PFSK-1 (cell line): ENCODE measurements around the gene NCOA3.

Source experiments
- FOXP2 ChIP-seq: optimal IDR thresholded peaks from 2 replicates; pipeline ENCODE3; 2011; ENCODE audit warnings: borderline replicate concordance, control low read depth, inconsistent platforms; ENCODE audit not compliant: insufficient read depth; ENCODE audit errors: extremely low read length, extremely low read depth
- POLR2AphosphoS5 ChIP-seq: IDR thresholded peaks from 2 replicates; pipeline ENCODE4 v1.6.1; 2012; ENCODE audit warnings: low read depth, mild to moderate bottlenecking, control low read depth, low read length, moderate library complexity
- SIN3A ChIP-seq: IDR thresholded peaks from 2 replicates; pipeline ENCODE4 v1.6.1; 2012; ENCODE audit warnings: mild to moderate bottlenecking, low read length, moderate library complexity, borderline replicate concordance; ENCODE audit not compliant: insufficient read depth
- TAF1 ChIP-seq: IDR thresholded peaks from 2 replicates; pipeline ENCODE4 v1.6.1; 2012; ENCODE audit warnings: low read length, control low read depth, borderline replicate concordance; ENCODE audit not compliant: insufficient read depth
- TF ChIP-seq, protein P1 (sequence below), 2 experiments: IDR thresholded peaks; 2 replicates each; pipeline versions ENCODE4 v1.6.1 to v1.8.0; 2011 to 2012; ENCODE audit warnings: low read depth in 2 of 2, low read length in 2 of 2, control low read depth in 1 of 2, inconsistent platforms in 1 of 2, mild to moderate bottlenecking in 1 of 2, moderate library complexity in 1 of 2; ENCODE audit not compliant: insufficient read depth in 1 of 2

NCOA3 gene

DNA sequence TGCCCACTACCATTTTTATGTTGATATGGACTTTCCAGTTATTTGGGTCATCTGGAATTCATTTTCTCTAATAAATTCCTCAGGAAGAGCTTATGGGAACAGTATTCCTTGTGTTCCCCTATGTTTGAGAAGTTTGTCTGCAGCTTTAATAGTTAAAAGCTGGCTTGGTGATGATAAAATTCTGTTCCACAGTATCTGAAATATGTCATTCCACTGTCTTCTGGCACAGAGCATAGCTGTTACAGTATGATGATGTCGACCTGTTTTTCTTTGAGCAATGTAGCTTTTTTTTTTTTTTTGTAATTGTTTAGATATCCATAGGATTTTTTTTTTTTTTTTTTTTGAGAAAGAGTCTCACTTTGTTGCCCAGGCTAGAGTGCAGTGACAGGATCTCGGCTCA is 43.2 kb downstream of the NCOA3 start:
- TF ChIP-seq, protein P1, sequence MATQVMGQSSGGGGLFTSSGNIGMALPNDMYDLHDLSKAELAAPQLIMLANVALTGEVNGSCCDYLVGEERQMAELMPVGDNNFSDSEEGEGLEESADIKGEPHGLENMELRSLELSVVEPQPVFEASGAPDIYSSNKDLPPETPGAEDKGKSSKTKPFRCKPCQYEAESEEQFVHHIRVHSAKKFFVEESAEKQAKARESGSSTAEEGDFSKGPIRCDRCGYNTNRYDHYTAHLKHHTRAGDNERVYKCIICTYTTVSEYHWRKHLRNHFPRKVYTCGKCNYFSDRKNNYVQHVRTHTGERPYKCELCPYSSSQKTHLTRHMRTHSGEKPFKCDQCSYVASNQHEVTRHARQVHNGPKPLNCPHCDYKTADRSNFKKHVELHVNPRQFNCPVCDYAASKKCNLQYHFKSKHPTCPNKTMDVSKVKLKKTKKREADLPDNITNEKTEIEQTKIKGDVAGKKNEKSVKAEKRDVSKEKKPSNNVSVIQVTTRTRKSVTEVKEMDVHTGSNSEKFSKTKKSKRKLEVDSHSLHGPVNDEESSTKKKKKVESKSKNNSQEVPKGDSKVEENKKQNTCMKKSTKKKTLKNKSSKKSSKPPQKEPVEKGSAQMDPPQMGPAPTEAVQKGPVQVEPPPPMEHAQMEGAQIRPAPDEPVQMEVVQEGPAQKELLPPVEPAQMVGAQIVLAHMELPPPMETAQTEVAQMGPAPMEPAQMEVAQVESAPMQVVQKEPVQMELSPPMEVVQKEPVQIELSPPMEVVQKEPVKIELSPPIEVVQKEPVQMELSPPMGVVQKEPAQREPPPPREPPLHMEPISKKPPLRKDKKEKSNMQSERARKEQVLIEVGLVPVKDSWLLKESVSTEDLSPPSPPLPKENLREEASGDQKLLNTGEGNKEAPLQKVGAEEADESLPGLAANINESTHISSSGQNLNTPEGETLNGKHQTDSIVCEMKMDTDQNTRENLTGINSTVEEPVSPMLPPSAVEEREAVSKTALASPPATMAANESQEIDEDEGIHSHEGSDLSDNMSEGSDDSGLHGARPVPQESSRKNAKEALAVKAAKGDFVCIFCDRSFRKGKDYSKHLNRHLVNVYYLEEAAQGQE (IDR thresholded peaks at IDR 0.05; ENCODE audit: insufficient read depth in 1 of 2, low read depth in 2 of 2, low read length in 2 of 2), result no peak
- TF ChIP-seq TAF1 (no peak), POLR2AphosphoS5 (no peak)

DNA sequence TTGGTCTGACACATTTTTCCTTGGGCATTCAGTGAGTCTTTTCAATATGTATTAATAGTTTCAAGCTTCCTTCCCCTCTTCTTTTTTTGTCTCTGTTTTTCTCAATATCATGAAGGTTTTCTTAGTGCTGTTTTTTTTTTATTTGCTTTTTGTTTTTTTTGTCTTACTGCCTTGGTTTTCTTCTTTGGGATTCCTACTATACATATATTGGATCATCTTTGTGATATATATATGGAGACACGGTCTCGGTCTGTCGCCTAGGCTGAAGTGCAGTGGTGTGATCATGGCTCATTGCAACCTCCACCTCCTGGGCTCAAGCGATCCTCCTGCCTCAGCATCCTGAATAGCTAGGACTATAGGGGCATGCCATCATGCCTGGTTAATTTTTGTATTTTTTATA is 43.8 kb downstream of the NCOA3 start:
- TF ChIP-seq SIN3A (no peak), TAF1 (no peak), FOXP2 (no peak), POLR2AphosphoS5 (no peak)
- TF ChIP-seq, protein P1 (IDR thresholded peaks at IDR 0.05; ENCODE audit: insufficient read depth in 1 of 2, low read depth in 2 of 2, low read length in 2 of 2), result no peak

DNA sequence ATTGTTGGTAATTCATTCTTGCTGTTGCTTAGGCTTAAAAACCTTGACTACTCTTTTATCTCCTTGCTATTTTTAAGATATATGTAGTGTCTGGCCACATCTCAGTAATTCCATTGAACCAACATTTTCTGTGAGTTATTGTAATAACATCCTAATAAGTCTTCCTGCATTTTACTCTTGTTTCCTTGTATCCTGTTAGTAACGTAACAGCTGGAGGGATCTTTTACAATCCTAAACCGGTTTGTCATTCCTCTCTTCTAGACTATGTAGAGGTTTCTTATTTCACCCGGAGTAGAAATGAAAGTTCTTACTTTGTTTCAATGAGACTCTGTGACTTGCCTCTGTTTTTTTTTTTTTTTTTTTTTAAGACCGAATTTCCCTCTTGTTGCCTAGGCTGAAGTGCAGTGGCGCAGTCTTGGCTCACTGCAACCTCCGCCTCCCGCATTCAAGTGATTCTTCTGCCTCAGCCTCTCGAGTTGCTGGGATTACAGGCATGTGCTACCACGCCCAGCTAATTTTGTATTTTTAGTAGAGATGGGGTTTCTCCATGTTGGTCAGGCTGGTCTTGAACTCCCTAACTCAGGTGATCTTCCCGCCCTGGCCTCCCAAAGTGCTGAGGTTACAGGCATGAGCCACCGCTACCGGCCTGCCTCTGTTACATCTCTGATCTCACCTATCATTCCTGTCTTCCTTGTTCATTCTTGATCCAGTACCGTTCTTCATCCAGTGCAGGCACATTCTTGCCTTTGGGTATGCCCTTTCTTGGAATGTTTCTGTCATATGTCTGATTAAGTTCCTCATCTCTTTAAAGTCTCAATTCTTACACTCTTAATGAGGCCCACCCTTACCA is 44.7 kb downstream of the NCOA3 start:
- no peak for TF ChIP-seq SIN3A
- TF ChIP-seq FOXP2, result no peak
- TF ChIP-seq, protein P1 (IDR thresholded peaks at IDR 0.05; ENCODE audit: insufficient read depth in 1 of 2, low read depth in 2 of 2, low read length in 2 of 2), result no peak
- no peak for TF ChIP-seq TAF1
- no peak for TF ChIP-seq POLR2AphosphoS5

DNA sequence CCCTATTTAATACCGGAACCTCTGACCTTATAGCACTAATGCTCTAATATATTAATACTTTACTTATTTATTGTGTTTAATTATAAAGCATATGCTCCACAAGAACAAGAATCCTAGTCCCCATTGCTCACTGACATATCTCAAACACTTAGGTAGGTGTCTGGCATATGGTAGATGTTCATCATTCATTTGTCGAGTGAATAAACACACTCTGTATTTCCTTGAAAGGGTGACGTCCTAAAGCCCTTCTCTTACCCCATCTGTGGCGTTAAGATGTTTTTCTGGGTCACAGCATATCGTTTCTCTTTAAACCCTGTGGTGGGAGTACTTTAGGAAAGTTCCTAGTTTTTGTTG is 45.3 kb downstream of the NCOA3 start:
- no peak for TF ChIP-seq TAF1
- TF ChIP-seq FOXP2, result no peak
- no peak for TF ChIP-seq SIN3A
- TF ChIP-seq POLR2AphosphoS5, result no peak
- TF ChIP-seq, protein P1 (IDR thresholded peaks at IDR 0.05; ENCODE audit: insufficient read depth in 1 of 2, low read depth in 2 of 2, low read length in 2 of 2), result no peak
